A673 (cell line): ENCODE results near the gene SV2C.

Source experiments
- CTCF ChIP-seq: fragments of 300-800, 200-600 bp; sonication (generic); conservative IDR thresholded peaks from 2 replicates; pipeline ENCODE4 v1.5.1; 2017; ENCODE audit warnings: low read depth, mild to moderate bottlenecking, antibody characterized with exemption, low read length, moderate library complexity, mixed read lengths
- EZH2 ChIP-seq: fragments of 200-600 bp; sonication (generic); IDR thresholded peaks from 2 replicates; pipeline ENCODE4 v1.6.1; 2017; ENCODE audit warnings: borderline replicate concordance, low read depth, mild to moderate bottlenecking, mixed read lengths, antibody characterized with exemption, low read length; ENCODE audit not compliant: poor library complexity, severe bottlenecking

GRCh38 chr5:76283670-76284069 lies 200.5 kb downstream of the SV2C start:
- TF ChIP-seq CTCF (no peak), EZH2 (no peak)
